H9 (cell line): ENCODE data around the gene TRAF3. TPM values are rescaled to one million over a fixed set of nuclear protein-coding genes. Genes with fewer than 3 reads are reported as not detected.

Experiments used
- DNase-seq: peaks from one replicate; pipeline ENCODE4 v3.0.0-alpha.2; 2017
- H2AFZ ChIP-seq: one replicate; pipeline ENCODE4 v1.6.1; 2013; ENCODE audit warnings: mild to moderate bottlenecking, low read length, control low read depth, moderate library complexity
- H2AK5ac ChIP-seq: 2 replicates; pipeline ENCODE4 v1.6.1; 2013; ENCODE audit warnings: low read length, control low read depth, mixed read lengths; ENCODE audit not compliant: insufficient read length
- H2BK120ac ChIP-seq: one replicate; pipeline ENCODE4 v1.6.1; 2013; ENCODE audit warnings: low read depth, mild to moderate bottlenecking, low read length, control low read depth, inconsistent platforms; ENCODE audit not compliant: poor library complexity, severe bottlenecking
- H2BK12ac ChIP-seq: 2 replicates; pipeline ENCODE4 v1.6.1; 2013; ENCODE audit warnings: low read length, control low read depth, mixed read lengths, low read depth; ENCODE audit not compliant: insufficient read length
- H2BK15ac ChIP-seq: 2 replicates; pipeline ENCODE4 v1.6.1; 2013; ENCODE audit warnings: low read depth, low read length, control low read depth
- H2BK20ac ChIP-seq: one replicate; pipeline ENCODE4 v1.6.1; 2013; ENCODE audit warnings: low read depth, mild to moderate bottlenecking, low read length, control low read depth, inconsistent platforms; ENCODE audit not compliant: poor library complexity, severe bottlenecking
- H2BK5ac ChIP-seq: 2 replicates; pipeline ENCODE4 v1.6.1; 2013; ENCODE audit warnings: low read length, control low read depth, mixed read lengths; ENCODE audit not compliant: insufficient read length
- H3K14ac ChIP-seq: 2 replicates; pipeline ENCODE4 v1.6.1; 2013; ENCODE audit warnings: low read length, control low read depth; ENCODE audit not compliant: insufficient read depth
- H3K18ac ChIP-seq: 2 replicates; pipeline ENCODE4 v1.6.1; 2013; ENCODE audit warnings: low read depth, mild to moderate bottlenecking, mixed read lengths, low read length, control low read depth; ENCODE audit not compliant: insufficient read length
- H3K23ac ChIP-seq: 2 replicates; pipeline ENCODE4 v1.6.1; 2013; ENCODE audit warnings: low read length, control low read depth, mixed read lengths, low read depth; ENCODE audit not compliant: insufficient read length
- H3K23me2 ChIP-seq: 2 replicates; pipeline ENCODE4 v1.6.1; 2013; ENCODE audit warnings: low read depth, mild to moderate bottlenecking, mixed read lengths, low read length, control low read depth; ENCODE audit not compliant: insufficient read length, poor library complexity, severe bottlenecking
- H3K27ac ChIP-seq: 2 replicates; pipeline ENCODE4 v1.5.1; 2013; ENCODE audit warnings: low read length, control low read depth, mixed read lengths, low read depth; ENCODE audit not compliant: insufficient read length
- H3K27me3 ChIP-seq: 2 replicates; pipeline ENCODE4 v1.6.1; 2013; ENCODE audit warnings: low read length, control low read depth, inconsistent platforms; ENCODE audit not compliant: insufficient read depth
- H3K4ac ChIP-seq: 2 replicates; pipeline ENCODE4 v1.6.1; 2013; ENCODE audit warnings: low read depth, mild to moderate bottlenecking, control low read depth, inconsistent platforms, low read length, moderate library complexity
- H3K4me1 ChIP-seq: 2 replicates; pipeline ENCODE4 v1.6.1; 2013; ENCODE audit warnings: low read length, control low read depth, inconsistent platforms; ENCODE audit not compliant: insufficient read depth
- H3K4me2 ChIP-seq: 2 replicates; pipeline ENCODE4 v1.6.1; 2013; ENCODE audit warnings: low read length, control low read depth, mixed read lengths; ENCODE audit not compliant: insufficient read length, insufficient read depth
- H3K56ac ChIP-seq: 2 replicates; pipeline ENCODE4 v1.6.1; 2013; ENCODE audit warnings: low read depth, mild to moderate bottlenecking, mixed read lengths, low read length, control low read depth; ENCODE audit not compliant: insufficient read length
- H3K79me1 ChIP-seq: 2 replicates; pipeline ENCODE4 v1.6.1; 2013; ENCODE audit warnings: low read depth, mild to moderate bottlenecking, moderate library complexity, low read length, control low read depth, inconsistent platforms; ENCODE audit not compliant: insufficient read depth, poor library complexity, severe bottlenecking
- H3K79me2 ChIP-seq: 2 replicates; pipeline ENCODE4 v1.6.1; 2013; ENCODE audit warnings: low read length, control low read depth, inconsistent platforms; ENCODE audit not compliant: insufficient read depth
- H3K9ac ChIP-seq: 2 replicates; pipeline ENCODE4 v1.6.1; 2013; ENCODE audit warnings: low read length, control low read depth, mixed read lengths; ENCODE audit not compliant: insufficient read length; ENCODE audit errors: extremely low read depth
- H3K9me3 ChIP-seq: one replicate; pipeline ENCODE4 v1.6.1; 2013; ENCODE audit warnings: low read depth, low read length, inconsistent platforms; ENCODE audit not compliant: control insufficient read depth
- H3T11ph ChIP-seq: one replicate; pipeline ENCODE4 v1.6.1; 2013; ENCODE audit warnings: mild to moderate bottlenecking, low read length, control low read depth, inconsistent platforms
- H4K20me1 ChIP-seq: one replicate; pipeline ENCODE4 v1.6.1; 2013; ENCODE audit not compliant: control insufficient read depth, insufficient read length, insufficient read depth
- H4K5ac ChIP-seq: 2 replicates; pipeline ENCODE4 v1.6.1; 2013; ENCODE audit warnings: low read depth, mild to moderate bottlenecking, mixed read lengths, low read length, control low read depth; ENCODE audit not compliant: insufficient read length
- H4K8ac ChIP-seq: replicated peaks from 2 replicates; pipeline ENCODE4 v1.6.1; 2013; ENCODE audit warnings: low read length, control low read depth, mixed read lengths, low read depth; ENCODE audit not compliant: insufficient read length
- H4K91ac ChIP-seq: 2 replicates; pipeline ENCODE4 v1.6.1; 2013; ENCODE audit warnings: low read depth, mild to moderate bottlenecking, moderate library complexity, mixed read lengths, low read length, control low read depth; ENCODE audit not compliant: insufficient read length
- H3K27ac Mint-ChIP-seq, 3 experiments: 2 replicates in 2 of 3; 3 replicates in 1 of 3; pipeline ENCODE4 v1.8.0; 2020 to 2021; ENCODE audit warnings: mixed read lengths in 3 of 3, mild to moderate bottlenecking in 1 of 3, moderate library complexity in 1 of 3
- H3K27me3 Mint-ChIP-seq: 2 replicates; pipeline ENCODE4 v1.8.0; 2021; ENCODE audit warnings: low read depth, mild to moderate bottlenecking, moderate library complexity, mixed read lengths
- H3K36me3 Mint-ChIP-seq, 3 experiments: 2 replicates in 2 of 3; 3 replicates in 1 of 3; pipeline ENCODE4 v1.8.0; 2020 to 2021; ENCODE audit warnings: low read depth in 3 of 3, mixed read lengths in 3 of 3; ENCODE audit not compliant: insufficient read depth in 1 of 3
- H3K4me1 Mint-ChIP-seq, 2 experiments: 2 replicates each; pipeline ENCODE4 v1.8.0; 2020; ENCODE audit warnings: mixed read lengths in 2 of 2
- H3K4me3 Mint-ChIP-seq, 2 experiments: 2 replicates in 1 of 2; 3 replicates in 1 of 2; pipeline ENCODE4 v1.8.0; 2020 to 2021; ENCODE audit warnings: mild to moderate bottlenecking in 2 of 2, mixed read lengths in 2 of 2, moderate library complexity in 1 of 2
- H3K9me3 Mint-ChIP-seq, 2 experiments: 2 replicates in 1 of 2; 3 replicates in 1 of 2; pipeline ENCODE4 v1.8.0; 2020; ENCODE audit warnings: mild to moderate bottlenecking in 2 of 2, mixed read lengths in 2 of 2, moderate library complexity in 1 of 2
- WGBS: extraction: QIAGEN DNeasy Blood & Tissue Kit; methylation state at CpG from one replicate; pipeline ENCODE4 v1.1.7; 2013; ENCODE audit warnings: missing lambda C conversion rate, low lambda C conversion rate, mixed read lengths; ENCODE audit not compliant: insufficient read length; ENCODE audit errors: extremely low coverage; 5-methylcytosine and 5-hydroxymethylcytosine counted together
- total RNA-seq: library from RNA; stranded (reverse); gene quantifications from 2 replicates; pipeline ENCODE4 v1.2.1, GENCODE V29; 2021
- TF ChIP-seq, protein P1 (sequence below): fragments of 200-600 bp; sonication (generic); conservative IDR thresholded peaks from 3 replicates; pipeline ENCODE4 v1.8.0; 2021; ENCODE audit warnings: antibody characterized with exemption, mild to moderate bottlenecking

TRAF3 gene
- total RNA-seq, 1 experiment from 2014 or later = 9.6 TPM

DNA sequence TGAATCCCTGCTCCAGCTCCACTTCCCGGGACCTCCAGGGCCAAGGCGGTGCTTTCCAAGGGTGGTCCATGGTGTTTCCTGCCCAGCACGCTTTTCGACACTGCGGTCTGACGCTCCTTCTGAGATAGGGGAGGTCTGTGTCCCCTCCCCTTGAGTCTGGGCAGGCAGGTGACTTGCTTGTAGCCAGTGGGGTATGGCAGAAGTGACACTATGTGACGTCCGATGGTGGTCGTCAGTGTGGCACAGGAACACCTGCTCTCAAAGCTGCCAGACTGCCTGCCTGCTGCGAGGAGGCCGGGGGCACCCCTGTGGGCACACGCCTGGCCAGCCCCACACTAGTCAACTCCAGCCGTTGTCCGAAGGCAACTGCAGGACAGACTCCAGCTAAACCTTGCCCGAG lies 16.0 kb upstream of the TRAF3 start:
- no peak for DNase-seq
- Histone ChIP-seq H3K23ac (no peak overlapping the region), H3K27me3 (no peaks in the 10 kb centered on the region), H2BK15ac (no peak overlapping the region), H3K4me1 (0 out of 2 replicates have a peak, but pooled peaks cover 2% of the 10 kb centered on the region), H3K79me1 (no peaks in the 10 kb centered on the region), H2BK120ac (no peak overlapping the region), H3K9me3 (no peaks in the 10 kb centered on the region), H4K20me1 (no peaks in the 10 kb centered on the region), H4K5ac (no peak overlapping the region), H3T11ph (no peak overlapping the region), H3K23me2 (no peaks in the 10 kb centered on the region), H4K91ac (no peak overlapping the region), H2AFZ (no peak overlapping the region), H3K9ac (no peak overlapping the region), H3K79me2 (no peaks in the 10 kb centered on the region), H3K27ac (no peak overlapping the region), H3K4ac (no peak overlapping the region), H2AK5ac (no peak overlapping the region), H2BK12ac (no peak overlapping the region), H3K14ac (no peak overlapping the region), H2BK5ac (no peak overlapping the region), H3K18ac (no peak overlapping the region), H3K4me2 (no peak overlapping the region), H2BK20ac (no peak overlapping the region), H4K8ac (no peak overlapping the region), H3K56ac (no peak overlapping the region)
- TF ChIP-seq, protein P1, sequence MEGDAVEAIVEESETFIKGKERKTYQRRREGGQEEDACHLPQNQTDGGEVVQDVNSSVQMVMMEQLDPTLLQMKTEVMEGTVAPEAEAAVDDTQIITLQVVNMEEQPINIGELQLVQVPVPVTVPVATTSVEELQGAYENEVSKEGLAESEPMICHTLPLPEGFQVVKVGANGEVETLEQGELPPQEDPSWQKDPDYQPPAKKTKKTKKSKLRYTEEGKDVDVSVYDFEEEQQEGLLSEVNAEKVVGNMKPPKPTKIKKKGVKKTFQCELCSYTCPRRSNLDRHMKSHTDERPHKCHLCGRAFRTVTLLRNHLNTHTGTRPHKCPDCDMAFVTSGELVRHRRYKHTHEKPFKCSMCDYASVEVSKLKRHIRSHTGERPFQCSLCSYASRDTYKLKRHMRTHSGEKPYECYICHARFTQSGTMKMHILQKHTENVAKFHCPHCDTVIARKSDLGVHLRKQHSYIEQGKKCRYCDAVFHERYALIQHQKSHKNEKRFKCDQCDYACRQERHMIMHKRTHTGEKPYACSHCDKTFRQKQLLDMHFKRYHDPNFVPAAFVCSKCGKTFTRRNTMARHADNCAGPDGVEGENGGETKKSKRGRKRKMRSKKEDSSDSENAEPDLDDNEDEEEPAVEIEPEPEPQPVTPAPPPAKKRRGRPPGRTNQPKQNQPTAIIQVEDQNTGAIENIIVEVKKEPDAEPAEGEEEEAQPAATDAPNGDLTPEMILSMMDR = no peak
- H3K27ac Mint-ChIP-seq = no peak overlapping the region
- H3K27me3 Mint-ChIP-seq = peaks cover 4% of the 10 kb centered on the region
- no peaks in the 10 kb centered on the region for H3K9me3 Mint-ChIP-seq
- H3K4me1 Mint-ChIP-seq = peaks cover 26 to 30% of the 10 kb centered on the region in 2 experiments
- no CpG with 5 or more reads among the region's 15 CpGs for WGBS
- peak overlapping the region in 1 of 2 experiments; percentile 55; a peak in 2 of 5 replicates for H3K4me3 Mint-ChIP-seq
- H3K36me3 Mint-ChIP-seq = no peaks in the 10 kb centered on the region
